ENCODE data around the gene ZAR1L. TPM values are rescaled to one million over a fixed set of nuclear protein-coding genes. Genes with fewer than 3 reads are reported as not detected.

The ZAR1L gene
- total RNA-seq, 1 experiment from 2014 or later, result not detected

GRCh38 chr13:32262619-32263018 is 52.5 kb downstream of the ZAR1L start:
- no peaks in the 10 kb centered on the region for H3K36me3 Mint-ChIP-seq (ENCODE audit: insufficient read depth in 1 of 3, low read depth in 3 of 3)
- no peaks in the 10 kb centered on the region for H3K27me3 ChIP-seq (ENCODE audit: insufficient read depth, low read length)
- H3K4me2 ChIP-seq (ENCODE audit: insufficient read depth, insufficient read length, low read length), result no peak overlapping the region

More at GRCh38 chr13:32262619-32263018, 52.5 kb downstream of the ZAR1L start:
- no peak overlapping the region for H2BK20ac ChIP-seq (ENCODE audit: low read depth, low read length, poor library complexity, severe bottlenecking)
- no peaks in the 10 kb centered on the region for H3K79me2 ChIP-seq (ENCODE audit: insufficient read depth, low read length)
- H3K4me1 Mint-ChIP-seq, result no peaks in the 10 kb centered on the region; a peak in 1 of 4 replicates
- H3K14ac ChIP-seq (ENCODE audit: insufficient read depth, low read length), result no peak overlapping the region
- no peak overlapping the region for H2BK12ac ChIP-seq (ENCODE audit: insufficient read length, low read depth, low read length)
- no peak overlapping the region for H2BK15ac ChIP-seq (ENCODE audit: low read depth, low read length)
- no peak overlapping the region for H2AK5ac ChIP-seq (ENCODE audit: insufficient read length, low read length)
- no CpG with 5 or more reads among the region's 1 CpG for WGBS (ENCODE audit: extremely low coverage, insufficient read length, low lambda C conversion rate)
- H3K4me3 Mint-ChIP-seq, result no peak overlapping the region
- no peak overlapping the region for H4K91ac ChIP-seq (ENCODE audit: insufficient read length, low read depth, low read length)
- H3K56ac ChIP-seq (ENCODE audit: insufficient read length, low read depth, low read length), result no peak overlapping the region
- no peaks in the 10 kb centered on the region for H4K20me1 ChIP-seq (ENCODE audit: control insufficient read depth, insufficient read depth, insufficient read length)
- no peak overlapping the region for H3K4ac ChIP-seq (ENCODE audit: low read depth, low read length)
- H4K8ac ChIP-seq (replicated peaks; ENCODE audit: insufficient read length, low read depth, low read length), result no peak overlapping the region
- no peaks in the 10 kb centered on the region for H3K23me2 ChIP-seq (ENCODE audit: insufficient read length, low read depth, low read length, poor library complexity, severe bottlenecking)
- H3K4me1 ChIP-seq (ENCODE audit: insufficient read depth, low read length), result no peaks in the 10 kb centered on the region
- no peak for TF ChIP-seq CTCF (conservative IDR thresholded peaks at IDR 0.05)
- no peak overlapping the region for H2BK5ac ChIP-seq (ENCODE audit: insufficient read length, low read length)
- H3T11ph ChIP-seq (ENCODE audit: low read length), result no peak overlapping the region
- no peak for DNase-seq
- H3K9me3 ChIP-seq (ENCODE audit: control insufficient read depth, low read depth, low read length), result no peaks in the 10 kb centered on the region
- no peaks in the 10 kb centered on the region for H3K27me3 Mint-ChIP-seq (ENCODE audit: low read depth)
- no peak overlapping the region for H3K9ac ChIP-seq (ENCODE audit: extremely low read depth, insufficient read length, low read length)
- H3K18ac ChIP-seq (ENCODE audit: insufficient read length, low read depth, low read length), result no peak overlapping the region
- no peak overlapping the region for H2AFZ ChIP-seq (ENCODE audit: low read length)
- no peaks in the 10 kb centered on the region for H3K9me3 Mint-ChIP-seq
- no peaks in the 10 kb centered on the region for H3K79me1 ChIP-seq (ENCODE audit: insufficient read depth, low read depth, low read length, poor library complexity, severe bottlenecking)
- H3K23ac ChIP-seq (ENCODE audit: insufficient read length, low read depth, low read length), result no peak overlapping the region
- H3K27ac Mint-ChIP-seq, result no peak overlapping the region
- no peak overlapping the region for H3K27ac ChIP-seq (ENCODE audit: insufficient read length, low read depth, low read length)
- H4K5ac ChIP-seq (ENCODE audit: insufficient read length, low read depth, low read length), result no peak overlapping the region
- no peak overlapping the region for H2BK120ac ChIP-seq (ENCODE audit: low read depth, low read length, poor library complexity, severe bottlenecking)
